Adrenal gland (tissue), 12 donors: ENCODE measurements around the gene TPM1. TPM values are rescaled to one million over a fixed set of nuclear protein-coding genes. Genes with fewer than 3 reads are reported as not detected.

Experiments
- DNase-seq, 7 donors: peaks; one replicate each; pipeline ENCODE4 v3.0.0-alpha.2; 2019 to 2020
- H3K27ac ChIP-seq, 5 donors: fragments of 200-600 bp; sonication (generic) in 4 of 5; 1 replicate in 3 of 5; 2 replicates in 2 of 5; pipeline versions ENCODE4 v1.5.1 to v1.8.0; 2016 to 2020; ENCODE audit warnings: mild to moderate bottlenecking in 1 of 5
- H3K27me3 ChIP-seq: fragments of 200-600 bp; 2 replicates; pipeline ENCODE4 v1.8.0; 2021
- H3K36me3 ChIP-seq, 2 donors: fragments of 200-600 bp; replicated peaks in 1 of 2; 1 replicate in 1 of 2; 2 replicates in 1 of 2; pipeline versions ENCODE4 v1.5.1 to v1.8.0; 2018 to 2022
- H3K4me1 ChIP-seq, 2 donors: fragments of 200-600 bp; replicated peaks in 1 of 2; 1 replicate in 1 of 2; 2 replicates in 1 of 2; pipeline versions ENCODE4 v1.5.1 to v1.8.0; 2018 to 2021
- H3K4me3 ChIP-seq, 4 donors: fragments of 200-600 bp; sonication (generic) in 3 of 4; one replicate each; pipeline ENCODE4 v1.5.1; 2016 to 2018
- H3K9me3 ChIP-seq, 3 donors: fragments of 200-600 bp; sonication (generic) in 1 of 3; replicated peaks in 1 of 3; 1 replicate in 2 of 3; 2 replicates in 1 of 3; pipeline versions ENCODE4 v1.5.1 to v1.8.0; 2016 to 2021
- CTCF ChIP-seq, 6 experiments: fragments of 450-650 bp in 4 of 6; fragments of 200-600 bp in 2 of 6; sonication (generic) in 1 of 6; IDR thresholded peaks; 1 replicate in 5 of 6; 2 replicates in 1 of 6; pipeline versions ENCODE4 v1.5.1 to v1.8.0; 2016 to 2021; ENCODE audit warnings: antibody characterized with exemption in 6 of 6, mild to moderate bottlenecking in 2 of 6, moderate library complexity in 1 of 6
- POLR2A ChIP-seq, 2 donors: fragments of 450-650 bp; IDR thresholded peaks; one replicate each; pipeline ENCODE4 v1.6.1; 2017; ENCODE audit warnings: antibody characterized with exemption in 2 of 2, mild to moderate bottlenecking in 2 of 2, moderate library complexity in 1 of 2
- WGBS, 4 donors: extraction: QIAGEN DNeasy Blood & Tissue Kit in 2 of 4; methylation state at CpG; one replicate each; pipeline versions ENCODE4 v1.1.5 to v1.1.7; 2013 to 2017; 5-methylcytosine and 5-hydroxymethylcytosine counted together
- intact Hi-C, 2 donors: fragments of 100-400 bp; cut with DNase I; formaldehyde crosslinking; loops; one replicate each; pipeline versions ENCODE4 v1.14.1 to v1.15.0; 2022 to 2023
- polyA plus RNA-seq, 3 donors: library from polyadenylated mRNA; stranded (reverse); fragments of 200-250 nt in 2 of 3; fragments of 350-450 nt in 1 of 3; fragmentation: Illumina TruSeq in 1 of 3; extraction: RNeasy Lipid Tissue Mini Kit (QIAGEN cat#74804) in 1 of 3; gene quantifications; one replicate each; pipeline ENCODE4 v1.2.3, GENCODE V29; 2013 to 2014
- total RNA-seq, 9 donors: library from RNA; depleted of rRNA in 4 of 9; stranded (reverse); fragments of >200 nt in 4 of 9; fragments of 120-200 nt in 1 of 9; fragmentation: NEBNext Ultra II Directional in 1 of 9; extraction: Animal tissue kit (Norgen Biotek cat#: 25700) in 1 of 9; gene quantifications; one replicate each; pipeline versions ENCODE4 v1.1.0 to v1.2.4, GENCODE V29; 2013 to 2023
- donor health status: healthy with polysubstance abuse.
- donor health status: Bipolar disorder and iron deficiency.
- donor health status: DM: yes; HTN: yes; CAD: no.
- donor health status: DM: no; HTN: no; CAD: no.
- donor health status: DM: no; HTN: no; CAD: no.
- donor health status: DM: yes; HTN: yes; CAD: no.

TPM1 gene
- total and polyA plus RNA-seq, 12 donors, result 81.8 to 246 (median 167) TPM

GRCh38 chr15:63107895-63108546 is 65.5 kb downstream of the TPM1 start:
- 53 to 61% (median 56%) methylated on average over 9 of the region's 9 CpGs for WGBS, 4 donors
- H3K4me1 ChIP-seq, result no peaks in the 10 kb centered on the region
- no peaks in the 10 kb centered on the region for H3K9me3 ChIP-seq
- peak overlapping the region in 2 of 5 donors; percentile 46 to 57 for H3K27ac ChIP-seq
- no peaks in the 10 kb centered on the region for H3K27me3 ChIP-seq
- H3K4me3 ChIP-seq, result no peak overlapping the region
- peak in 2 of 7 donors; percentile 40 to 74 for DNase-seq
- no peaks in the 10 kb centered on the region for H3K36me3 ChIP-seq
- intact Hi-C loops, result no loop called here
- TF ChIP-seq POLR2A (IDR thresholded peaks at IDR 0.05), result no peak
- TF ChIP-seq CTCF (IDR thresholded peaks at IDR 0.05), result no peak

DNA sequence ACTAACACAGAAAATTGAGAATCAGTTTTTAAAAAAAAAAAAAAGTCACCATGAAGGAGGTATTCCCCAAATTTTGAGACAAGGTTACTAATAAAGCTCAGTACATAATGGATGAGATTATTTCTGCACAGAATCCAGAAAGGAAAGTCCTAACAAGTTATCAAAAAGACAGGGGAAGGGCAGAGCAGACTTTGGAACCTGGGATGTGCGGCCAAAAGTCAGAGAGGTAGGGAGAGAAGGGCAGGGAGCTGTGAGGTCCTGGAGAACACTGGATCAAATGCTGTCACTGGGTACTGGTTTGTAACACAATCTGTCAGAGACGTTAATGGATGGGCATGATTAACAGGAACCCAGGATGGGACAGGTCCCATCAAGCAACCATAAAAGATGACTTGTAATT is 67.0 kb downstream of the TPM1 start:
- H3K27ac ChIP-seq, result no peak overlapping the region
- 84 to 93% (median 88%) methylated on average over 2 of the region's 2 CpGs for WGBS, 4 donors
- no peaks in the 10 kb centered on the region for H3K4me1 ChIP-seq
- H3K27me3 ChIP-seq, result no peaks in the 10 kb centered on the region
- DNase-seq, result no peak
- H3K36me3 ChIP-seq, result no peaks in the 10 kb centered on the region
- TF ChIP-seq CTCF (IDR thresholded peaks at IDR 0.05), result no peak
- TF ChIP-seq POLR2A (IDR thresholded peaks at IDR 0.05), result no peak
- intact Hi-C loops, result no loop called here
- H3K4me3 ChIP-seq, result no peak overlapping the region
- no peaks in the 10 kb centered on the region for H3K9me3 ChIP-seq

DNA sequence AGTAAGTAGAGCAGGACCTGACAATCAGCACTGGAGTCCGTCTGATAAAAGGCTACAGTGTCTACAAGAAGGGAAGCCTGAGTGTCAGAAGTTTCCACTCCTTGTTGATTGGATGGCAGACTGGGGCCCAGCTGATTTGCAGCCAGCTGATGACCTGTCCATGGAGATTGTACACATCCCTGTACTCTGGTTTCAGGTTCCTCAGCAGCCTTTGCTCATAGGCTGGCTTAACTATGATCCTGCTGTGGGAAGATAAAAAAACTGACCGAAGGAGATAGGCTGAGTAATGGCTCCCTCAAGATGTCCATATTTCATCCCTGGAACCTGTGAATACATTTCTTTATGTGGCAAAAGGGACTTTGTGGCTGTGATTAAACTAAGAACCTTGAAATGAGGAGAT is 67.4 kb downstream of the TPM1 start:
- 72 to 90% (median 80%) methylated on average over 2 of the region's 2 CpGs for WGBS, 4 donors
- Histone ChIP-seq H3K4me3 (no peak overlapping the region), H3K27me3 (no peaks in the 10 kb centered on the region), H3K4me1 (no peaks in the 10 kb centered on the region), H3K27ac (no peak overlapping the region), H3K36me3 (no peaks in the 10 kb centered on the region), H3K9me3 (no peaks in the 10 kb centered on the region)
- no peak for TF ChIP-seq CTCF (IDR thresholded peaks at IDR 0.05)
- no peak for TF ChIP-seq POLR2A (IDR thresholded peaks at IDR 0.05)
- no peak for DNase-seq
- intact Hi-C loops, result no loop called here

GRCh38 chr15:63110428-63111026 is 68.0 kb downstream of the TPM1 start:
- Histone ChIP-seq H3K4me1 (no peaks in the 10 kb centered on the region), H3K27me3 (no peaks in the 10 kb centered on the region), H3K4me3 (no peak overlapping the region), H3K27ac (no peak overlapping the region), H3K36me3 (no peaks in the 10 kb centered on the region), H3K9me3 (no peaks in the 10 kb centered on the region)
- intact Hi-C loops, result no loop called here
- WGBS, 4 donors, result 77 to 91% (median 86%) methylated on average over 3 of the region's 3 CpGs
- no peak for TF ChIP-seq CTCF (IDR thresholded peaks at IDR 0.05)
- TF ChIP-seq POLR2A (IDR thresholded peaks at IDR 0.05), result no peak
- no peak for DNase-seq
